ENCODE measurements around the gene SEMA5A.

SEMA5A gene

GRCh38 chr5:9149988-9150387, 395.9 kb downstream of the SEMA5A start:
- DNase-seq, result no peak

- DNase-seq, result no peak
Measured at GRCh38 chr5:9148242-9148641, 397.6 kb downstream of the SEMA5A start.

- no peak for DNase-seq
Measured at GRCh38 chr5:9140711-9141110, 405.2 kb downstream of the SEMA5A start.

GRCh38 chr5:9140202-9140601, 405.7 kb downstream of the SEMA5A start:
- DNase-seq, result no peak

- DNase-seq, result no peak
Measured at GRCh38 chr5:9139344-9139743, 406.5 kb downstream of the SEMA5A start.

GRCh38 chr5:9128136-9128535, 417.7 kb downstream of the SEMA5A start:
- no peak for DNase-seq

GRCh38 chr5:9126490-9126889, 419.4 kb downstream of the SEMA5A start:
- DNase-seq, result no peak

GRCh38 chr5:9125852-9126251, 420.0 kb downstream of the SEMA5A start:
- no peak for DNase-seq

- DNase-seq, result no peak
Measured at GRCh38 chr5:9124838-9125237, 421.0 kb downstream of the SEMA5A start.

GRCh38 chr5:9124071-9124470, 421.8 kb downstream of the SEMA5A start:
- no peak for DNase-seq

- no peak for DNase-seq
Measured at GRCh38 chr5:9122528-9122927, 423.3 kb downstream of the SEMA5A start.

- no peak for DNase-seq
Measured at GRCh38 chr5:9121597-9121996, 424.3 kb downstream of the SEMA5A start.

GRCh38 chr5:9118852-9119251, 427.0 kb downstream of the SEMA5A start:
- DNase-seq, result no peak

- no peak for DNase-seq
Measured at GRCh38 chr5:9115093-9115492, 430.8 kb downstream of the SEMA5A start.

GRCh38 chr5:9112520-9113291, 433.2 kb downstream of the SEMA5A start:
- DNase-seq, result no peak

- DNase-seq, result no peak
Measured at GRCh38 chr5:9108162-9108561, 437.7 kb downstream of the SEMA5A start.

- DNase-seq, result no peak
Measured at GRCh38 chr5:9105851-9106250, 440.0 kb downstream of the SEMA5A start.

- no peak for DNase-seq
Measured at GRCh38 chr5:9104571-9105339, 441.1 kb downstream of the SEMA5A start.

GRCh38 chr5:9103290-9103689, 442.6 kb downstream of the SEMA5A start:
- no peak for DNase-seq

GRCh38 chr5:9099689-9100088, 446.2 kb downstream of the SEMA5A start:
- DNase-seq, result no peak

- DNase-seq, result no peak
Measured at GRCh38 chr5:9098990-9099389, 446.9 kb downstream of the SEMA5A start.

- DNase-seq, result no peak
Measured at GRCh38 chr5:9094582-9094981, 451.3 kb downstream of the SEMA5A start.

GRCh38 chr5:9091896-9092662, 453.8 kb downstream of the SEMA5A start:
- no peak for DNase-seq

All from CD4-positive, alpha-beta T cell treated with Interferon alpha-2 for 1 hour (primary cell).